Measurements from ENCODE around the gene EHD4.

The EHD4 gene

DNA sequence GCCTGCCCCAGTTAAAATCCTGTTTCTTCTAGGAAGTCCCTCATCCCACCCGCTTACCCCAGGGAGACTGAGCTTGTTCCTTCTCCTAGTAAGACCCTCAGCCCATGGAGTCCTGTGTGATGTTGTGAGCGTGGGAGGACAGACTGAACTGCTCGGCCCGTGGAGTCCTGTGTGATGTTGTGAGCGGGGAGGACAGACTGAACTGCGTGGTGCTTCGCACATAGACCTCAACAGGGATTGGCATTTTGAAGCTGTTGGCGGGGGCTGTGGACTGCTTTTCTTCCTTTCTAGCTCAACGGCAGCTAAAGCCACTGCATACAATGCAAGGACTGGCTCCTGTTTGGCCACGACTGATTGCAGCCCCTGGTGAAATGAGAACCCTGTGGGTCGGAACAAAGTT, 76.9 kb downstream of the EHD4 start:
- FAIRE-seq (no peak), DNase-seq (ENCODE audit: insufficient read length) (no peak)
- TF ChIP-seq POLR2AphosphoS5 (IDR thresholded peaks at IDR 0.05; ENCODE audit: low read depth, low read length) (no peak), TAF1 (IDR thresholded peaks at IDR 0.05; ENCODE audit: borderline replicate concordance, low read depth, low read length) (no peak), POLR2A (IDR thresholded peaks at IDR 0.05; ENCODE audit: low read depth, low read length) (no peak)

DNA sequence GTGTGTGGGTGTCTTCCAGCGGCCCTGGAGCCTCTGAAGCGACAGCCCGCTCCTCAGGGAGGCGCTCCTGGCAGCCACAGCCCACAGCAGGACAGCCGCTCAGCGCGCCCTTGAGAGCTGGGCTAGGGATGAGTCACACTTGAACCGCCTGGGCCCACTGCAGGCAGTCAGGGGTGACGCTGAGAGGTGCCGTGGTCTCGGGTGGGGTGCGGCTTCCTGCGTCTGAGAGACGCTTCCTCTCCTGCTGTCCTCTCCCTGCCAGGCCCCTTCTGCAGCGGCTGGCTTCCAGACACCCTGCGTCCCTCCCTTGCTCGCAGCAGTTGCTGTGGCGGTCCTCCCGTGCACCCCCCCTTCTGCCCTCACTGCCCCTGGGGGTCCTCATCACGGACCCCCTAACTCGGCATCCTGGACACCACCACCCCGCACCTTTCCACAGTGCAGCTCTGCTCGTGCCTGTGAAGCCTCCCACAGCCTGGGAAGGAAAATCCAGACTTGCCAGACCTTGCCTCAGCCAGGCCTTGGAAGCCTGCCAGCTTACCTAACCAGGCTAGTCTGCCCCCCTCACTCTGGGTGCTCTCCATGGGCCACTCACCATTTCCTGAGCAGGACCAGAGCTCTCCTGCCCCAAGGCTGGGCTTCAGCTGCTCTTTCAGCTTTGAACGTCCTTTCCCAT, 77.4 kb downstream of the EHD4 start:
- DNase-seq (ENCODE audit: insufficient read length) = peak; percentile 95
- no peak for TF ChIP-seq TAF1 (IDR thresholded peaks at IDR 0.05; ENCODE audit: borderline replicate concordance, low read depth, low read length)
- 0 out of 2 replicates have a peak, but pooled peaks have one; percentile 49 for TF ChIP-seq POLR2AphosphoS5 (IDR thresholded peaks at IDR 0.05; ENCODE audit: low read depth, low read length)
- peak; percentile 94 for FAIRE-seq

DNA sequence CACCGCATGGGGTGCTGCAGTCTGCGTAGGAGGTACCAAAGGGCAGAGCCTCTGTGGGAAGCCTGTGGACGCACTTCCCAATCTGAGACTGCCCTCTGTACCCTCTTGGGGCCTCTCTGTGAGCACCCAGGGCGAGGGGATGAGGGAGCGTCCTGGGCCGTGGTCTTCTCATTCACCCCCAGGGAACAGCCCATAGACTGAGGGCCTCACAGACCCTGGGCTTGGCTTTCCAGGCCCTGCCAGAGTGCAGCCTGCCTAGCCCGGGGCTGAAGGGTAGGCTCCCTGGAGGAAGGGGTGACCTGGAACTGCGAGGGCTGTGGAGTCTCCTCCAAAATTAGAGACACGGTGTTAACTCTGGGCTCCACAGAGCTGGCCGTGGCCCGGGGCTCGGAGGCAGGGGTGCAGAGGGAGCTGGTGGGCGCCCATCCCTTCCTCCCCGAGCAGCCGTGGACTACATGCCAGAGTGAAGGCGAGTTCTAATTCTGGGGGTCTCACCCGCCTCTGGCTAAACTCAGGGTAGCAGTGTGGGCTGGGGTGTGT, 78.0 kb downstream of the EHD4 start:
- DNase-seq (ENCODE audit: insufficient read length) = no peak
- TF ChIP-seq POLR2A (IDR thresholded peaks at IDR 0.05; ENCODE audit: low read depth, low read length) (no peak), POLR2AphosphoS5 (IDR thresholded peaks at IDR 0.05; ENCODE audit: low read depth, low read length) (no peak), TAF1 (IDR thresholded peaks at IDR 0.05; ENCODE audit: borderline replicate concordance, low read depth, low read length) (no peak)
- no peak for FAIRE-seq

DNA sequence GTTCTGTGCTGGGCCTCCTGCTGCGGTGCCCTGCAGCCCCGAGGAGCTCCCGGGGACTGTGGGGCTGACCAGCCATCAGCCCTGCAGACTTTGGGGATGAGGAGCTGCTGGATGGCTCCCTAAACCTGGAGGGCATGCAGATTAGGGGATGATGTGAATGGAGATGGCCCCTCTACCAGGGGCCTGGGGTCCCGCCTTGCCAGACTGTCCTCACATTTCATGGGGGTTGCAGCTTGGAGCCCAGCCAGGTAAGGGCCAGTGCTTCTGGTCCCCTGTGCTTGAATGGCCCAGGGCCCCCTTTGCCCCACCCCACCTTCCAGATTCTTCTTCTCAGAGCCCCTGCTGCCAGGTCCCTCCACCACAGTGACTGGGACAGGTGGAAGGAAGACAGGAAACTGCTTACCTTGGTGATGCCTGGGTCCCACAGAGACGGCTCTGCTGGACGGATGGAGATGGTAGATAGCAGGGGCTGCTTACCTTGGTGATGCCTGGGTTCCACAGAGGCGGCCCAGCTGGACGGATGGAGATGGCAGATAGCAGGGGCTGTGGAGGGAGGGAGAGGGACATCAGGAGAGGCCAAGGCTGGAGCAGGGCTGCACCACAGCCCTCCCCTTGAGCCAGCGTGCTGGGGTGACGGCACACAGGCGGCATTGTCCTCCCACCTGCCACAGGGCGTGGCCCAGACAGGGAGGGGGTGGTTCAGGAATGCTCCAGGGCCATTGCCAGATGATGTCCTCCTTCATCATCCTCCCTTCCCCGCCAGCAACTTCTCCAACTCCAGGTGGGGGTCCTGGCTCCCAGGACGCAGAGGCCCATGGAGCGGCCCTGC, 78.7 kb downstream of the EHD4 start, which contains the start of gene SPTBN5:
SPTBN5 (minus strand) TSS at position 632 of the 829 bp plus-strand sequence; CDS start at position 76, 556 bp downstream.
- FAIRE-seq (no peak), DNase-seq (ENCODE audit: insufficient read length) (no peak)
- no peak for TF ChIP-seq TAF1 (IDR thresholded peaks at IDR 0.05; ENCODE audit: borderline replicate concordance, low read depth, low read length)
- TF ChIP-seq POLR2A (IDR thresholded peaks at IDR 0.05; ENCODE audit: low read depth, low read length) = no peak
- no peak for TF ChIP-seq POLR2AphosphoS5 (IDR thresholded peaks at IDR 0.05; ENCODE audit: low read depth, low read length)

DNA sequence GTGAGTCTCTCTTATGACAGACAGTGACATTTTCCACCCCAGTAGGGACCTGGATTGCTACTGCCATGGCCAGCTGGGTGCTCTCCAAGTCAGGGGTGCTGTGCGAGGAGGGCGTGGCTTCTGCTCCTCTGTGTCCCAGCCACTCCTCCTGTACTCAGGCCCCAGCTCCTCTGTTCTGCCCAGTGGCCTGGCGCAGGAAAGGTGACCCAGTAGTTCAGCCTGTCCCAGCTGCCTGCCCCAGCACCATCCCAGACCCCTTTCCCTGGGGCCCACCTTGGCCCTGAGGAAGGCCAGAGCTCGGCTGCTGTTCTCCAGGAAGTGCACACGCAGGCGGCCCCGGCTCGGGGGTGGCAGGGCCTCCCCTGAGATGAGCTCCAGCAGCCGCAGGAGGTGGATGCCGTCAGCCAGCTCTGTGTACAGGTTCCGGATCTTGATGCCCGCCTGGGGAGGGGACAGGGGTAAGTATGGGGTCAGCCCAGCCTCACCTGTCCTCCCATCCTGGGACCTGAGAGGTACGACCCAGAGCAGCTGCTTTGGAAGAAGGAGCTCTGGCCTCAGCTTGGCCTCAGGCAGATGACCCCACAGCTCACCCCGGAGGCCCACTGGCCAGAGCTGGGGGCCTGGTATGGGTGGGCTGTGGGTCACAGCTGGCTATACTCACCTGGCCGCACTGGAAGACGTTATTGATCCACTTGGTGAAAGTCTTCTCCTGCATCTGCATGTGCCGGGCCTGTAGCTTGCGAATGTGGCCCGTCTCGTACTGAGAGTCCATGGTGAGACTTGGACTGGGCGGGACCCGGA, 79.5 kb downstream of the EHD4 start:
- DNase-seq (ENCODE audit: insufficient read length) (no peak), FAIRE-seq (no peak)
- no peak for TF ChIP-seq TAF1 (IDR thresholded peaks at IDR 0.05; ENCODE audit: borderline replicate concordance, low read depth, low read length)
- no peak for TF ChIP-seq POLR2AphosphoS5 (IDR thresholded peaks at IDR 0.05; ENCODE audit: low read depth, low read length)
- TF ChIP-seq POLR2A (IDR thresholded peaks at IDR 0.05; ENCODE audit: low read depth, low read length) = no peak

DNA sequence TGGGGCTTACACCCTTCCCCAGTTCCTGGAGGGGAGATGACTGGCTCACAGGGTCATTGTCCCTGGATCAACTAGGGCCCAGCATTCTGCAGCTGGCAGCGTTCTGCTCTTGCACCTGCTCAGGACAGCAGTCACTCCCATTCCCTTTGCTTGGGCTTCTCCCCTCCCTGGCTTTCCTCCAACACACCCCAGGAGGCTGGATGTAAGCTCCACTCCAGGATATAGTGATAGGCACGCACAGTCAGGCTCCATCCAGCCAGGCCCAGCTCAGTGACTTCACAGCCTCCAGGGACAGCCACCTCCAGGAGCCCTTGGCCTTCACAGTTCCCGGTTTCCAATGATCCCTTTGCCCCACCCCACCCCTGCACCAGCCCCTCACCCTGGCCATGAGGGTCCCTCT, 80.4 kb downstream of the EHD4 start:
- no peak for TF ChIP-seq TAF1 (IDR thresholded peaks at IDR 0.05; ENCODE audit: borderline replicate concordance, low read depth, low read length)
- no peak for DNase-seq (ENCODE audit: insufficient read length)
- FAIRE-seq = no peak

DNA sequence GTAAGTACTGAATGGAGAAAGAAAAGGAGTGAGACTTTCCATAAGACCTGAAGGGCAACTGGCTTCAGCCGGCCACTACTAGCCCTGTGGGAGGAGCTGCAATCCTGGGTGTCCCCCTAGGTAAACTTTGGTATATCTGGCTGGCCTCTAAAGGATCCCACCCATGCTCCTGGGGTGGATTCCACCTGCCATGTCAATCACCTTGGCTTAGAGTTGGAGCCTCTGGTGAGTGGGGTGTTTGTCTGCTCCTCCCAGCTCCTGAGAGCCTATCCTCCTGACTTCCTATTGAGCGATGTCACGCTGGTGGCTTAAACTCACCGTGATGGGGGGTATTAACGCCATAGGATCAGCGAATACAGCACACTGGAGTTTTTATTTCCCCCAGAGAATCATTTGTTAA, 81.1 kb downstream of the EHD4 start:
- no peak for DNase-seq (ENCODE audit: insufficient read length)
- TF ChIP-seq POLR2AphosphoS5 (IDR thresholded peaks at IDR 0.05; ENCODE audit: low read depth, low read length) = no peak
- no peak for TF ChIP-seq POLR2A (IDR thresholded peaks at IDR 0.05; ENCODE audit: low read depth, low read length)
- no peak for TF ChIP-seq TAF1 (IDR thresholded peaks at IDR 0.05; ENCODE audit: borderline replicate concordance, low read depth, low read length)
- FAIRE-seq = no peak

DNA sequence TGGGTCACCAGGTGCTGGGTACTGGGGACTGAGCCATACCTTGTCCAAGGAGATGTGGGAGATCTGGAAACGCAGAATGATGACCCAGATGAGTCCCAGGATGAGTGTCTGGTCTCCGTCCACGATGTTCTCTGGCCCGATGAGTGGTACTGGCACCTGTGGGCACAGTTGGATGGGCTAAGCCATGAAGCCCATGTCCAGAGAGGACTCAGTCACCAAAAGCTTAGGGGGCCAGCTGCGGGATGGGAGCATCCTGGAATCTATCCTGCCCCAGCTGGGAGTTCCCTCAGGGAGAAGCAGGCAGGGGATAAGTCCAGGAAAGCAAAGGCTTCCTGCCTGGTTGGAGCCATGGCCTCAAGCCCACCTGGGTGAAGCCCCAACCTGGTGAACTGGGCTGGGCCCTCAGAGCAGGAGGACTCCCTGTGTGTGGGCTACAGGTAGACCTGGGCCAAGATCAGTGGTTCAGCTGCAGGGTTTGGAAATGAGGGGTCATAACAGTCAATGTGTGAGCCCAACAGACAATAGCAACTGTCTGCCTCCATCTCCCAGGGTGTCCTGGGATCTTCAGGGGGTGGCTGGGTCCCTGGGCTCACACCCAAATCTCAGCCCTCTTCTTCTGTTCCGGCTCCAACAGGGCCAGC, 82.2 kb downstream of the EHD4 start:
- FAIRE-seq = no peak
- DNase-seq (ENCODE audit: insufficient read length) = no peak
- no peak for TF ChIP-seq POLR2AphosphoS5 (IDR thresholded peaks at IDR 0.05; ENCODE audit: low read depth, low read length)
- TF ChIP-seq POLR2A (IDR thresholded peaks at IDR 0.05; ENCODE audit: low read depth, low read length) = no peak
- no peak for TF ChIP-seq TAF1 (IDR thresholded peaks at IDR 0.05; ENCODE audit: borderline replicate concordance, low read depth, low read length)

DNA sequence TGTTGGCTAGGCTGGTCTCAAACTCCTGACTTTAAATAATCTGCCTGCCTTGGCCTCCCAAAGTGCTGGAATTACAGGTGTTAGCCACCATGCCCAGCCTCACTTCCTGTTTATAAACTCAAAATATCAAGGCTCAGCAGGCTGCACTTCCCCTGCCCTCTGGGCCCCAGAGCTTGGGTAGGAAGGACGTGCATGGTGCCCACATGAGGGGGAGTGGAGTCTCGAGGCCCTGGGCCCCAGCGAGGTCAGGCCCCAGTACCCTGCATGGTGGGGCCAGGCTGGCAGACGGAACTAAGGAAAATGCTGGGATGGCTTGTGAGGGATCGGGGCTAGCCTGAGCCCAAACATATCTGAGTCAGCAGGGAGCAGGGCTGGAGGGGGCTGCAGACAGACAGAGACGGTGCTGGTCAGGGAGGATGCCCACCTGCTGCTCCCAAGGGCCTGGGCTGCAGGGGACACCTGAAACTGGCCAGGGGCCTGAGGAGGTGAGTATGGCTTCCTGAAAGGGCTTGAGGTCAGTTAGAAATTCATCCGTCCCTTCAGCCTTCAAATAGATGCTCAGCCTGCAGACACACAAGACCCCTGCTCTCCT, 83.6 kb downstream of the EHD4 start:
- FAIRE-seq = no peak
- TF ChIP-seq POLR2A (IDR thresholded peaks at IDR 0.05; ENCODE audit: low read depth, low read length) (no peak), POLR2AphosphoS5 (IDR thresholded peaks at IDR 0.05; ENCODE audit: low read depth, low read length) (no peak), TAF1 (IDR thresholded peaks at IDR 0.05; ENCODE audit: borderline replicate concordance, low read depth, low read length) (no peak)
- no peak for DNase-seq (ENCODE audit: insufficient read length)

DNA sequence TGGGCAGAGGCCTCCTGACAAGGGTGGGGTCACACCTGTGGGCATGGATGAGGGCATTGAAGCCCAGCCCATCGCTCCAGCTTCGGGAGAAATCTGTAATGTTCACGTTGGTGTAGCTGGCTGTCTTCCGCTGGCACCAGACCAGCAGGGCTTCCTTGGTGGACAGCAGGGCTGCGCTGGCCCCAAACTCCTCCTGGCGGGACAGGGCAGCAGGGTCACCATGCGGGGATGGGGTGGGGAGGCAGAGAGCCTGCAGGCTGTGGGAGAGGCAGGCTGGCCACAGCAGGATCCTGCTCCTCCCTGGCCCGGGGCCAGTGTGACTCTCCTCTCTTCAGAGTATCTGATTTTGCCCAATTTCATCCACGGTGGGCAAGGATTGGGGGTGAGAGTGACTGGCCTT, 84.5 kb downstream of the EHD4 start:
- TF ChIP-seq TAF1 (IDR thresholded peaks at IDR 0.05; ENCODE audit: borderline replicate concordance, low read depth, low read length) (no peak), POLR2A (IDR thresholded peaks at IDR 0.05; ENCODE audit: low read depth, low read length) (no peak), POLR2AphosphoS5 (IDR thresholded peaks at IDR 0.05; ENCODE audit: low read depth, low read length) (no peak)
- DNase-seq (ENCODE audit: insufficient read length) = no peak

More for the DNA sequence above, 84.5 kb downstream of the EHD4 start:
- no peak for FAIRE-seq

Measured in GM12892 (cell line).